GM10266 (cell line): ENCODE measurements around the gene FAM124A.

ENCODE experiments used
- DNase-seq: peaks from one replicate; pipeline ENCODE4 v3.0.0; 2012; ENCODE audit errors: extremely low spot score
- TF ChIP-seq, protein P1 (sequence below): IDR thresholded peaks from 2 replicates; pipeline ENCODE4 v1.5.1; 2012; ENCODE audit warnings: mild to moderate bottlenecking, low read depth; ENCODE audit not compliant: control insufficient read depth, insufficient read depth; ENCODE audit errors: missing control alignments

The FAM124A gene

DNA sequence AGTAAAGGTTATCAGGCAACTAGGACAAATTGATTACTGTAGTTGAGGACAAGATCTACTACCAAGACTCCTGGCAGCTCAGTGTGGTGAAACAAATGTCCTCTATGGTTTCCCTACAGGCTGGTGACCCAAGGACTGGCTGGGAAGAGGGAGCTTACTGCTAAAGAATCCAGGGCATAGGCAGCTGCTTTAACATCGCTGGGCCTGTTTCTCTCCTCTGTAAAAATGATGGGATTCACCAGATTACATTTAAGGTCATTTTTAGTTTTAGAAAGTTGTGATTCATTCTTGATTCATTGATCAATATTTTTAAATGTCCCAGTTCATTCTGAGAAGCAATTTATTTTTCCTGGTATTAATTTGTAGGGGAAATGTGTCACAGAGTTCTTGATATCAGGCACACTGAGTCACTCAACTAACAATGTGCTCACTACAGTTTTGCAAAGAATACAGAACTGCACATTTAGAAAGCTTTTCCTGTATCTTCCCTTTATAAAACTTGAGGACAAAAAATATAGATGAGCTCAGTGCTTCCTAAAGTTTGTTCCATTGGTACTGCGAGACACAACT lies 19.6 kb upstream of the FAM124A start:
- no peak for DNase-seq
- TF ChIP-seq, protein P1, sequence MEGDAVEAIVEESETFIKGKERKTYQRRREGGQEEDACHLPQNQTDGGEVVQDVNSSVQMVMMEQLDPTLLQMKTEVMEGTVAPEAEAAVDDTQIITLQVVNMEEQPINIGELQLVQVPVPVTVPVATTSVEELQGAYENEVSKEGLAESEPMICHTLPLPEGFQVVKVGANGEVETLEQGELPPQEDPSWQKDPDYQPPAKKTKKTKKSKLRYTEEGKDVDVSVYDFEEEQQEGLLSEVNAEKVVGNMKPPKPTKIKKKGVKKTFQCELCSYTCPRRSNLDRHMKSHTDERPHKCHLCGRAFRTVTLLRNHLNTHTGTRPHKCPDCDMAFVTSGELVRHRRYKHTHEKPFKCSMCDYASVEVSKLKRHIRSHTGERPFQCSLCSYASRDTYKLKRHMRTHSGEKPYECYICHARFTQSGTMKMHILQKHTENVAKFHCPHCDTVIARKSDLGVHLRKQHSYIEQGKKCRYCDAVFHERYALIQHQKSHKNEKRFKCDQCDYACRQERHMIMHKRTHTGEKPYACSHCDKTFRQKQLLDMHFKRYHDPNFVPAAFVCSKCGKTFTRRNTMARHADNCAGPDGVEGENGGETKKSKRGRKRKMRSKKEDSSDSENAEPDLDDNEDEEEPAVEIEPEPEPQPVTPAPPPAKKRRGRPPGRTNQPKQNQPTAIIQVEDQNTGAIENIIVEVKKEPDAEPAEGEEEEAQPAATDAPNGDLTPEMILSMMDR = no peak

DNA sequence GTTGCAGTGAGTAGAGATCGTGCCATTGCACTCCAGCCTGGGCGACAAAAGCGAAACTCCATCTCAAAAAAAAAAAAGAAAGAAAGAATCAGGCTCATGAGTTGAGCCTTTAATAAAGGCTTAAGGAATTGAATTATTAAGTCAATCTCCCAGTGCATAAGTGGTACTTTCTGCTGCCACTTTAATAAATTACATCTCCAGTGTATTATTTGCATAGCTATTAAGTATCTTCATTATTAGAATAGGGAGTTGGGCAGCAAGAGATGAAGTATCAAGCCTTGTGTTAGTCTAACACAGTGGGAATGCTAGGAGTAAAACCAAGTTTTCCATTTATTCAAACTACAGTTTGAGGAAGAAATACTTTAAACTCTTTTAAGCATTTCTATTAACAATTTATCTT lies 15.6 kb upstream of the FAM124A start:
- TF ChIP-seq, protein P1 = no peak
- no peak for DNase-seq

DNA sequence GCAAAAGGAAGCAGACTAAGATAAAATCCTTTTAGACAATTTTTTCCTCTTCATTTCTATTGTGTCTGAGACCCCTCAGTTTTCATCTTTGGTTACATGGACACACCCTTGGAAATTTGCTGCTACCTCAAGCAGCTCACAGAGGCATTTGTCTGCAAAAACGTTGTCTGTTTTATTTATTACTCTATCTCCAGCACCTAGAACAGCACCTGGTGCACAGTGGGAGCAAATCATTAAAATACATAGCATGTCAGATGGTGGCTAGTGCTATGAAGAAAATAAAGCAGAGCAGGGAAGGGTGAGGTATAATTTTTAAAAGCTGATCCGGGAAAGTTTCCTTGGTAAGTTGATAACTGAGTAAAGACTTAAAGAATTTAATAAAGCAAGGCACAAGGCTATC lies 14.3 kb upstream of the FAM124A start:
- DNase-seq = no peak
- TF ChIP-seq, protein P1 = no peak

DNA sequence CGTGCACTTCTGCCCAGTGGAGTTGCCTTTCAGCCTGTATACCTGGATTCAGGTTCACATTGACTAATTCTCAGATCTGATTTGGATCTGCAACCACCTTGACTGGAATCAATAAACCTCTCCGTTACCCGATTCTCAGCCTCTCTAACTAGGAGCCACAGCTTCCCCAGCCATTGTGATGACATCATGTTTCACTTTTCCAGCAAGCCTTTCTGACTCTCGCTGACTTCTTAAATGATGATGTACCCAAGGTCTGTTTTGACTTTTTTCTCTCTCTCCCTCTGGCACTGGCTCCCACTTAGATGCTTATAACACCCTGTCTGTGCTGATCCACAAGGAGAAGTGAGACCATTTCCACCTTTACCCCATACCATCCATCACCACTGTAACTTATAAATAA lies 13.5 kb upstream of the FAM124A start:
- TF ChIP-seq, protein P1 = no peak
- DNase-seq = no peak

DNA sequence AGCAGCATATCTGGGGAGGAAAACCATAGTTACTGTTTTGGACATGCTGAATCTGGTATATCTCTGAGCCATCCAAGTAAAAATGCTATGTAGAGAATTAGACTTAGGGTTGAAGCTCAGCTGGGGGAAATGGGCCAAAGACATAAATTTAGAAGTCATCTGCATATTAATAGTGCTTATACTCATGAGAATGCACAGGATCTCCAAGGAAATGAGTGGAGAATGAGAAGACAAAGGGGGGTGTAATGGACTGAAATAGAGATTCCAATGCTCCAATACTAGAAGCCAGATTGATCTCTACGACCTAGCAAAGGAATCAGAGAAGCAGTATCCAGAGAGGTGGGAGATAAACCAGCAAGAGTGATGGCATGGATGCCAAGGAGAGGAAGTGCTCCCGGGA lies 10.3 kb upstream of the FAM124A start:
- TF ChIP-seq, protein P1 = no peak
- DNase-seq = no peak

DNA sequence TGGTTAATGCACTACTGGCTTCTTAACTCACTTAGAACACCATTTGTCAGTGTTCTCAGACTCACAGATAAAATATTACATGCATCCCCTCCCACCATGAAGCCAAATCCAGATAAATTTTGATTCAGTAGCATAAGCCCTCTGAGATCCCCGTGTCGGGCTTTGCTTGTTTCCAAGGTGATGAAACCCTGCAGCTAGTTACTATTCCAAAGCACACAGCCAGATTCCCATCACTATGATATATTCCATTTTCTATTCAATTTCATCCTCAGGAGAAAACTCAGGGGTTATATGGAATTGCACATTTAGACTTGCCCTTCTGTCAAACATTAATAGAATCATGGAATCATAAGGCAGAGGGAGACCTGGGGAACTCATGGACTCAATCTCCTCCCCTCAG lies 9.4 kb upstream of the FAM124A start:
- TF ChIP-seq, protein P1 = no peak
- DNase-seq = no peak

DNA sequence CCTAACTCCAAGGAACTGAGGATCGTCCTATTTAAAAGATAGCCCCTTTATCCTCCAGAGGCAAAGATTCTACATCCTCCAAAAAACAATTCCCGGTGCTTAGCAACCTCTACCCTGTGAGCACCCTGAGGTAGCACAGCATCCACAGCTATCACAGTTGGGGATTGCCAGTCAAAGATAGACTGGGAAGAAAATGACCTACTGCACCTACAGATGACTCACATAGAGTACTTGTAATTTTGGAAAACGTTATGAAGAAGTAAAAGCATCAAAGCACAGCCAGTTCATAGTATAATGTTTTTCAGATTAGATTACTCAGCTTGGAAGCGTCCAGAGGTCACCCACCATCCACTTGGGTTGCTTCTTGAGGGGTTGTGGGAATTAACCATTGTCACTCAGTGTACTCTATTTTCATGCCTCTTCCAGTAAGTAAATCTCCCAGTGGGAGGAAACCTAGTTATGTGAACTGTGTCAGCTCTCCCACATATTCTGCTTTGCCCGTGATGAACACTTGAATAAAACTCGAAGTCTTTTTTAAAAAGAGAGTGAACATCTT lies 8.9 kb upstream of the FAM124A start:
- TF ChIP-seq, protein P1 = no peak
- no peak for DNase-seq
